ENCODE measurements around the gene NMUR1. TPM values are rescaled to one million over a fixed set of nuclear protein-coding genes. Genes with fewer than 3 reads are reported as not detected.

NMUR1 gene
- total RNA-seq, 1 donor from 2014 or later, result 0.08 TPM

- ATAC-seq, result no peak
Measured at GRCh38 chr2:231552752-231553151, 22.5 kb upstream of the NMUR1 start.

GRCh38 chr2:231549446-231550239, 19.4 kb upstream of the NMUR1 start:
- no peak for ATAC-seq

GRCh38 chr2:231548752-231549151, 18.5 kb upstream of the NMUR1 start:
- no peak for ATAC-seq

- no peak for ATAC-seq
Measured at GRCh38 chr2:231547315-231548110, 17.3 kb upstream of the NMUR1 start.

- ATAC-seq, result no peak
Measured at GRCh38 chr2:231546014-231546715, 15.9 kb upstream of the NMUR1 start.

- ATAC-seq, result peak; percentile 66
Measured at GRCh38 chr2:231545105-231545902, 15.1 kb upstream of the NMUR1 start.

- ATAC-seq, result no peak
Measured at GRCh38 chr2:231542136-231542535, 11.9 kb upstream of the NMUR1 start.

GRCh38 chr2:231541645-231542044, 11.4 kb upstream of the NMUR1 start:
- ATAC-seq, result no peak

- no peak for ATAC-seq
Measured at GRCh38 chr2:231539991-231540390, 9.7 kb upstream of the NMUR1 start.

- ATAC-seq, result no peak
Measured at GRCh38 chr2:231535961-231536360, 5.7 kb upstream of the NMUR1 start.

GRCh38 chr2:231533777-231534125, 3.5 kb upstream of the NMUR1 start:
- ATAC-seq, result peak; percentile 24

- ATAC-seq, result no peak
Measured at GRCh38 chr2:231533086-231533776, 3.0 kb upstream of the NMUR1 start.

- no peak for ATAC-seq
Measured at GRCh38 chr2:231532756-231533035, 2.5 kb upstream of the NMUR1 start.

GRCh38 chr2:231531883-231532755, 1.9 kb upstream of the NMUR1 start:
- no peak for ATAC-seq

GRCh38 chr2:231531466-231531865, 1.2 kb upstream of the NMUR1 start:
- no peak for ATAC-seq

GRCh38 chr2:231528636-231529030, 1.6 kb downstream of the NMUR1 start:
- ATAC-seq, result no peak

GRCh38 chr2:231527955-231528635, 2.1 kb downstream of the NMUR1 start:
- no peak for ATAC-seq

- no peak for ATAC-seq
Measured at GRCh38 chr2:231527091-231527395, 3.2 kb downstream of the NMUR1 start.

- ATAC-seq, result no peak
Measured at GRCh38 chr2:231526341-231527090, 3.7 kb downstream of the NMUR1 start.

Measured in esophagus mucosa (tissue), 1 donor.